GM12892 (cell line): ENCODE data around the gene ODC1.

ENCODE experiments used
- POLR2A ChIP-seq: IDR thresholded peaks from 2 replicates; pipeline ENCODE4 v1.6.1; 2011; ENCODE audit warnings: low read depth, low read length, control low read depth
- TAF1 ChIP-seq: IDR thresholded peaks from 2 replicates; pipeline ENCODE4 v1.6.1; 2011; ENCODE audit warnings: low read depth, mild to moderate bottlenecking, control low read depth, low read length, borderline replicate concordance

DNA sequence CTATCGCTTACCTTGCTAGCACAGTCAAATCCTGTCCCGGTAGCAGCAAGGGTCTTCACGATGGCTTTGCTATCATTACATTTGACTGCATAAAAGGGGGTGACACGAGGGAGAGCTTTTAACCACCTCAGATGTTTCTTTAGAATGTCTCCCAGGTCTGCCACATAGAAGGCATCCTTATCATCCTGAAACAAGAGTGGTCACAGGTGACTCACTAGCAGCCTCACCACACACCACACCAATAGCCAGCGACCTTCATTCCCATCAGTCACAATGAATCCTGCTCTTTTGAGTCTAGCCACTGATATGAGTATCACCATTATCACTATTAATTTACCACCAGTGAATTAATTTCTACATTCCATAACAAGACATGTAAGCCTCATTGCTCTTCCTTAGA, 3.7 kb downstream of the ODC1 start:
- TF ChIP-seq TAF1: no peak
- no peak for TF ChIP-seq POLR2A
